ENCODE results near the gene AKAP6.

Gene AKAP6

GRCh38 chr14:32587461-32587860, 258.4 kb downstream of the AKAP6 start:
- ATAC-seq (no peak), DNase-seq (no peak)

- DNase-seq (no peak), ATAC-seq (no peak)
Observed at GRCh38 chr14:32588448-32589320, 259.6 kb downstream of the AKAP6 start.

GRCh38 chr14:32590157-32590556, 261.1 kb downstream of the AKAP6 start:
- no peak for DNase-seq
- no peak for ATAC-seq

GRCh38 chr14:32593290-32593942, 264.3 kb downstream of the AKAP6 start:
- ATAC-seq (no peak), DNase-seq (no peak)

GRCh38 chr14:32594766-32595165, 265.7 kb downstream of the AKAP6 start:
- no peak for ATAC-seq
- DNase-seq = no peak

GRCh38 chr14:32595497-32595896, 266.4 kb downstream of the AKAP6 start:
- ATAC-seq (no peak), DNase-seq (no peak)

GRCh38 chr14:32596390-32596789, 267.3 kb downstream of the AKAP6 start:
- ATAC-seq (no peak), DNase-seq (no peak)

GRCh38 chr14:32597771-32598170, 268.7 kb downstream of the AKAP6 start:
- ATAC-seq (no peak), DNase-seq (no peak)

GRCh38 chr14:32601069-32601468, 272.0 kb downstream of the AKAP6 start:
- DNase-seq (no peak), ATAC-seq (no peak)

GRCh38 chr14:32601906-32602305, 272.8 kb downstream of the AKAP6 start:
- DNase-seq = no peak
- ATAC-seq = no peak

- no peak for DNase-seq
- ATAC-seq = no peak
Observed at GRCh38 chr14:32602699-32603098, 273.6 kb downstream of the AKAP6 start.

- DNase-seq (no peak), ATAC-seq (no peak)
Observed at GRCh38 chr14:32603992-32604565, 275.0 kb downstream of the AKAP6 start.

- DNase-seq (no peak), ATAC-seq (no peak)
Observed at GRCh38 chr14:32606301-32606700, 277.2 kb downstream of the AKAP6 start.

GRCh38 chr14:32607399-32607798, 278.3 kb downstream of the AKAP6 start:
- ATAC-seq = no peak
- DNase-seq = no peak

GRCh38 chr14:32608857-32609256, 279.8 kb downstream of the AKAP6 start:
- ATAC-seq = no peak
- no peak for DNase-seq

GRCh38 chr14:32609388-32609787, 280.3 kb downstream of the AKAP6 start:
- DNase-seq (no peak), ATAC-seq (no peak)

GRCh38 chr14:32611752-32612151, 282.7 kb downstream of the AKAP6 start:
- DNase-seq (no peak), ATAC-seq (no peak)

- DNase-seq (no peak), ATAC-seq (no peak)
Observed at GRCh38 chr14:32618991-32619390, 289.9 kb downstream of the AKAP6 start.

- ATAC-seq = no peak
- no peak for DNase-seq
Observed at GRCh38 chr14:32620303-32620702, 291.2 kb downstream of the AKAP6 start.

GRCh38 chr14:32620724-32621123, 291.6 kb downstream of the AKAP6 start:
- ATAC-seq (no peak), DNase-seq (no peak)

- DNase-seq = no peak
- ATAC-seq = no peak
Observed at GRCh38 chr14:32621585-32621984, 292.5 kb downstream of the AKAP6 start.

GRCh38 chr14:32622742-32623141, 293.6 kb downstream of the AKAP6 start:
- no peak for ATAC-seq
- DNase-seq = no peak
